Esophagus squamous epithelium (tissue), 4 donors: Measurements from ENCODE around the gene KCNH1.

Experiments used
- CTCF ChIP-seq, 6 experiments: fragments of 450-650 bp in 4 of 6; fragments of 200-600 bp in 2 of 6; sonication (generic) in 2 of 6; IDR thresholded peaks; one replicate each; pipeline ENCODE4 v1.5.1; 2016 to 2019; ENCODE audit warnings: antibody characterized with exemption in 6 of 6, mild to moderate bottlenecking in 4 of 6, moderate library complexity in 4 of 6
- POLR2A ChIP-seq, 4 donors: fragments of 450-650 bp; IDR thresholded peaks; one replicate each; pipeline ENCODE4 v1.6.1; 2017; ENCODE audit warnings: antibody characterized with exemption in 4 of 4, mild to moderate bottlenecking in 4 of 4, moderate library complexity in 3 of 4

GRCh38 chr1:210723646-210724045 lies 410.3 kb downstream of the KCNH1 start:
- TF ChIP-seq CTCF (IDR thresholded peaks at IDR 0.05) (no peak), POLR2A (IDR thresholded peaks at IDR 0.05) (no peak)
